A549 treated with dexamethasone at 1 μM for 4 hours (cell line): ENCODE data around the gene SHMT2. TPM values are rescaled to one million over a fixed set of nuclear protein-coding genes. Genes with fewer than 3 reads are reported as not detected.

Source experiments
- total RNA-seq: library from RNA; stranded (reverse); fragments of 200-300 nt; extraction: Qiagen RNA extraction; gene quantifications from 5 replicates; pipeline ENCODE4 v1.2.3, GENCODE V29; 2022

The SHMT2 gene
- total RNA-seq = 110 to 145 TPM (median 136 TPM) in 5 replicates

DNA sequence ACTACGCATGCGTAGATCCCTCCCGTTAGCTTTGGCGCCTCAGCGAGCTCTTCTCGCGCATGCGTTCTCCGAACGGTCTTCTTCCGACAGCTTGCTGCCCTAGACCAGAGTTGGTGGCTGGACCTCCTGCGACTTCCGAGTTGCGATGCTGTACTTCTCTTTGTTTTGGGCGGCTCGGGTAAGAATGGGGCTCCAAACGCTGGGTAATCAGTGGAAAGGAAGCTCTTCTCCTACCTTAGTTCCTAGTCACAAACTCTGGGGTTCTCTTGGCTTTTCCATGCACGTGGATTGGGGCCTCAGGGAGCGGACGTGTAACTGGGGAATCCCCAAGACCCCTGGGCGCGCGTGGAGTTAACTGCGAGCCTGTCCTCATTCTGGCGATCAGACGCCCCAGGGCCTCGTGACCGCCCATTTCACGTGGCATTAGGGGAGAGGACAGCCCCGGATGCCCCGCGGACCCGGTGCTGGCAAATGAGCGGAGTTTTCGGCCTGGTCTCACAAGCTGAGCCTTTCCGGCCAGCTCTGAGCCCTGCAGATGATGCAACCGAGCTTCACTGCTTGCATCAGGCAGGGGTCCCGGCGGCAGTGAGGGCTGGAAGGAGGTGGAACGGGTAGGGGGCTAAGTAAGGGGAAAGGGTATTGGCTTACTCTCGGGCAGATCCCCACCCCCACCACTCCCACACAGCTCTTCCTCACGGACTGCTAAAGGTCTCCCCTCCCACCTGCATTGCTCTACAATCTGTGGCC, at the start of gene SHMT2:
TSS of gene SHMT2 (plus strand) at position 78 of the 747 bp plus-strand sequence. CDS start at position 146, 68 bp downstream.

DNA sequence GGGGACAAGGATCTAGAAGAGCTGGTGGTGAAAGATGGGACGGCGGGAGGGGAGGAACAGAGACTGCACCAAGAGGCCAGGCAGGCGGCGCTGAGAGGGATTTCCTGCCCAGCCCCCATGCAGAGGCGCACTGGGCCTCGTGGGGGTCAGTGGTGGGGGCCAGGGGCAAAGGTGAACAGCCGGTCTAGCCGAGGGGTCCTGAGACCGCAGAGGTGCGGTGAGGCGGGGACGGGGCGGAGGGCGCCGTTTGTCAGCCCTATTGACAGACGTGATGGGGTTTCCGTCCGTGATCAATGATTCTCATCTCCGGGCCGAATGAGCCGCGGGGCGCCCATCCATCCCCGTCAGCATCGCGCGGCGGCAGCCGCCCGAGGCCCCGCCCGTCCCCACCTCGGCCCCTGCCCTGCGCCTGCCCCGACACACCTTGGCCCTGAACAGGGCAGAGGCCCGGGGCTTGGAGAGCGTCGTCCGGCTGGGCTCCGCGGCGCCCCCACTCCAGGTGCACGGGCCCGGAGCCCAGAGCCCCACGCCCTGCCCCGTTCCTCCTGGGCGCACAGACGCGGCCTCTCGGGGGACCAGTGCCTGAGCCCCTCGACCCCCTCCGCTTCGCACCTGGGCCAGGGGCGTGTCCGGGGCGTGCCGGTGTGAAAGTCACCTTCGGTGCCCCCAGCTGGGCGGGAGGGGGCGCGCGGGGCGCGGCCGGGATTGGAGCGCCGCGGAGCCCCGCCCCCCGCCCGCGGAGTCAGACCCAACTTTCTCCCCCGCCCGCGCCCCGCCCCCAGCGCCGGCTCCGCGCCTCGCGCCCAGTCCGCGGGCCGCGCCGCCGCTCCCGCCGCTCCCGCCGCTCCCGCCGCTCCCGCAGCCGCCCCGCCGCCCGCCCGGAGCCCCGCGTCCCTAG, 13.2 kb upstream of the SHMT2 start, which contains the start of gene NXPH4:
TSS of gene NXPH4 (plus strand) at position 781 of the 898 bp plus-strand sequence. CDS start 176 bp downstream, outside the sequence.

DNA sequence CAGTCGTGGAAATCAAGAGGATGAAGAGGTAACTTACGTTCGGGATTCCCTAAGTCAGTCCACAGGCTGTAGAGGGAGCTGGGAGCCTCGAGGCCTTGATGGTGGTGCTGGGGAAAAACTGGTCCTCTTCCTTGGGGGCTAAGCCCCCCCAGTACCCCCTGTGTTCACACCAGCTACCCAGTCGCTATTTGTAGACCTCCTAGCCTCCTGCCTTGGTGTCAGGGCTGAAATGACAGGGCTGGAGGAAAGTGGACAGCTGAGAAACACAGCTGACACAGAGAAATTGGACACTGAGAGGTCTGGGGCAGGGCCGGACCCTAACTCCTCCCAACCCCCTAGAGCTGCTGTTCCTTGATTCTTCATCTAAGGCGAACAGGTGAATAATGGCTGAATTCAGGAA, 21.4 kb downstream of the SHMT2 start, which contains the start of gene STAC3:
TSS of gene STAC3 (minus strand) at position 232 of the 400 bp plus-strand sequence. CDS start 1,551 bp downstream, outside the sequence.

Other genes with a start within 250 kb of the SHMT2 start
- gene ZBTB39, start 223.2 kb upstream of the SHMT2 start, total RNA-seq = 4.7 to 6.6 TPM (median 6.1 TPM) in 5 replicates
- gene TAC3, start 213.2 kb upstream of the SHMT2 start, total RNA-seq = 0.11 to 0.15 TPM in 2 of 5 replicates, not detected in the others
- 0.10 to 0.72 TPM (median 0.30 TPM) in 5 replicates for gene MYO1A, start 179.6 kb upstream of the SHMT2 start, total RNA-seq
- gene NEMP1, start 150.9 kb upstream of the SHMT2 start, total RNA-seq = 11.7 to 18.9 TPM (median 15.6 TPM) in 5 replicates
- 11.7 to 15.1 TPM (median 14.0 TPM) in 5 replicates for gene NAB2, start 140.6 kb upstream of the SHMT2 start, total RNA-seq
- 32.8 to 49.9 TPM (median 45.3 TPM) in 5 replicates for gene STAT6, start 118.3 kb upstream of the SHMT2 start, total RNA-seq
- gene LRP1, start 101.2 kb upstream of the SHMT2 start, total RNA-seq = 9.7 to 18.2 TPM (median 14.8 TPM) in 5 replicates
- gene LRP1-AS, start 82.1 kb upstream of the SHMT2 start, total RNA-seq = not detected in 5 replicates
- 3.7 to 6.8 TPM (median 5.3 TPM) in 5 replicates for gene NXPH4, start 12.9 kb upstream of the SHMT2 start, total RNA-seq
- 0.18 to 0.54 TPM (median 0.38 TPM) in 4 of 5 replicates, not detected in the other for gene STAC3, start 21.5 kb downstream of the SHMT2 start, total RNA-seq
- 7.2 to 11.9 TPM (median 8.5 TPM) in 5 replicates for gene R3HDM2, start 201.3 kb downstream of the SHMT2 start, total RNA-seq
- gene INHBC, start 205.1 kb downstream of the SHMT2 start, total RNA-seq = not detected in 5 replicates
- 0.04 to 0.13 TPM (median 0.10 TPM) in 4 of 5 replicates, not detected in the other for gene INHBE, start 225.6 kb downstream of the SHMT2 start, total RNA-seq
- 4.5 to 7.8 TPM (median 5.9 TPM) in 5 replicates for gene GLI1, start 230.1 kb downstream of the SHMT2 start, total RNA-seq